BJ (cell line): ENCODE results near the gene ELP5. TPM values are rescaled to one million over a fixed set of nuclear protein-coding genes. Genes with fewer than 3 reads are reported as not detected.

Experiments
- CTCF ChIA-PET: fragments of 350-600 bp; formaldehyde crosslinking; extraction: SDS; loops from one replicate; lab custom pipeline; 2021; ENCODE audit warnings: antibody characterized with exemption, inconsistent platforms; lab: Yijun Ruan, JAX
- POLR2A ChIA-PET: fragments of 300-600 bp; sonication (Branson Sonifier 250); formaldehyde crosslinking; extraction: SDS; loops from one replicate; lab custom pipeline; 2021; ENCODE audit warnings: antibody characterized with exemption; lab: Charles Lee
- DNase-seq: peaks from one replicate; pipeline ENCODE4 v3.0.0-alpha.2; 2011; ENCODE audit warnings: low read depth
- H3K27me3 ChIP-seq: 2 replicates; pipeline ENCODE4 v1.6.0; 2011; ENCODE audit warnings: low read length; ENCODE audit not compliant: control insufficient read depth, insufficient read depth
- H3K36me3 ChIP-seq: 2 replicates; pipeline ENCODE4 v1.5.1; 2011; ENCODE audit warnings: low read length; ENCODE audit not compliant: control insufficient read depth, insufficient read depth
- H3K4me3 ChIP-seq: 2 replicates; pipeline ENCODE4 v1.5.1; 2011; ENCODE audit warnings: low read depth, mild to moderate bottlenecking, control low read depth, low read length
- polyA plus RNA-seq: library from polyadenylated mRNA; depleted of rRNA; stranded (reverse); fragments of >200 nt; gene quantifications from 2 replicates; pipeline ENCODE4 v1.2.3, GENCODE V29; 2011
- TF ChIP-seq, protein P1 (sequence below): IDR thresholded peaks from 2 replicates; pipeline ENCODE4 v1.5.1; 2011; ENCODE audit warnings: low read depth, mild to moderate bottlenecking, control low read depth, inconsistent platforms, low read length, moderate library complexity; ENCODE audit not compliant: insufficient read depth

The ELP5 gene
- polyA plus RNA-seq, 1 experiment = 35.6 TPM

DNA sequence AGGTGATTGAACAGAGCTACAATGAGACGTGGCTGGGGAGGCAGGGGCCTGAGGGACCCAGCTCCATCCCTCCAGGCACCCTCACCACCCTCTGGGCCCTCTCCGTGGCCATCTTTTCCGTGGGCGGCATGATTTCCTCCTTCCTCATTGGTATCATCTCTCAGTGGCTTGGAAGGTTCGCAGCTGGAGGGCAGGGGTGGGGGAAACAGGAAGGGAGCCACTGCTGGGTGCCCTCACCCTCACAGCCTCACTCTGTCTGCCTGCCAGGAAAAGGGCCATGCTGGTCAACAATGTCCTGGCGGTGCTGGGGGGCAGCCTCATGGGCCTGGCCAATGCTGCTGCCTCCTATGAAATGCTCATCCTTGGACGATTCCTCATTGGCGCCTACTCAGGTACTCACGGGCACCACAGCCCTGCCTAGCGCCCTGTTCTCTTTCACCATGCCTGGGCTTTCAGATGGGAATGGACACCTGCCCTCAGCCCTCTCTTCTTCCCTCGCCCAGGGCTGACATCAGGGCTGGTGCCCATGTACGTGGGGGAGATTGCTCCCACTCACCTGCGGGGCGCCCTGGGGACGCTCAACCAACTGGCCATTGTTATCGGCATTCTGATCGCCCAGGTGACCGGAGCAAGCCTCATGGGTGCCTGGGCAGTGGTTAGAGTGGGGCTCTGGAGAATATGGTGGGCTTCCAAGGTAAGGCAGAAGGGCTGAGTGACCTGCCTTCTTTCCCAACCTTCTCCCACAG is 31.6 kb downstream of the ELP5 start:
- H3K36me3 ChIP-seq = no peaks in the 10 kb centered on the region
- DNase-seq = no peak
- peaks cover 12% of the 10 kb centered on the region for H3K27me3 ChIP-seq
- TF ChIP-seq, protein P1, sequence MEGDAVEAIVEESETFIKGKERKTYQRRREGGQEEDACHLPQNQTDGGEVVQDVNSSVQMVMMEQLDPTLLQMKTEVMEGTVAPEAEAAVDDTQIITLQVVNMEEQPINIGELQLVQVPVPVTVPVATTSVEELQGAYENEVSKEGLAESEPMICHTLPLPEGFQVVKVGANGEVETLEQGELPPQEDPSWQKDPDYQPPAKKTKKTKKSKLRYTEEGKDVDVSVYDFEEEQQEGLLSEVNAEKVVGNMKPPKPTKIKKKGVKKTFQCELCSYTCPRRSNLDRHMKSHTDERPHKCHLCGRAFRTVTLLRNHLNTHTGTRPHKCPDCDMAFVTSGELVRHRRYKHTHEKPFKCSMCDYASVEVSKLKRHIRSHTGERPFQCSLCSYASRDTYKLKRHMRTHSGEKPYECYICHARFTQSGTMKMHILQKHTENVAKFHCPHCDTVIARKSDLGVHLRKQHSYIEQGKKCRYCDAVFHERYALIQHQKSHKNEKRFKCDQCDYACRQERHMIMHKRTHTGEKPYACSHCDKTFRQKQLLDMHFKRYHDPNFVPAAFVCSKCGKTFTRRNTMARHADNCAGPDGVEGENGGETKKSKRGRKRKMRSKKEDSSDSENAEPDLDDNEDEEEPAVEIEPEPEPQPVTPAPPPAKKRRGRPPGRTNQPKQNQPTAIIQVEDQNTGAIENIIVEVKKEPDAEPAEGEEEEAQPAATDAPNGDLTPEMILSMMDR = no peak
- CTCF ChIA-PET = interaction anchor here (1.8 to 6.9 kb wide), 2 partner anchors 13 to 238 kb away, joined by 3 to 51 read pairs; no protein-coding TSS in a partner anchor
- H3K4me3 ChIP-seq = no peak overlapping the region
- POLR2A ChIA-PET = no interaction called here

DNA sequence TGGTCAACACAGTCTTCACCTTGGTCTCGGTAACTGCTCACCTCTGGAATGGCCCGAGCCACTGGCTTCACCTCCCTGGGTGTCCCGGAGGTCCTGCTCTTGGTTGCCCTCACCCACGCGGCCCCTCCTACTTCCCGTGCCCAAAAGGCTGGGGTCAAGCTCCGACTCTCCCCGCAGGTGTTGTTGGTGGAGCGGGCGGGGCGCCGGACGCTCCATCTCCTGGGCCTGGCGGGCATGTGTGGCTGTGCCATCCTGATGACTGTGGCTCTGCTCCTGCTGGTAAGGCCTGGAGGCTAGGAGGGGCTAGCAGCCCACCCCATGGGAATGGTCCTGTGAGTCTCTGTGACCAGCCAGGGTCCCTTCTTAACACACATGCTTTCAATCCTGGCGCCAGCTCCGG is 32.9 kb downstream of the ELP5 start:
- H3K36me3 ChIP-seq = no peaks in the 10 kb centered on the region
- no peak for DNase-seq
- H3K4me3 ChIP-seq = no peak overlapping the region
- TF ChIP-seq, protein P1 = no peak
- POLR2A ChIA-PET = no interaction called here
- CTCF ChIA-PET = interaction anchor here (1.2 to 3.2 kb wide), 2 partner anchors 12 to 108 kb away, joined by 3 to 34 read pairs; no protein-coding TSS in a partner anchor
- peaks cover 12% of the 10 kb centered on the region for H3K27me3 ChIP-seq

DNA sequence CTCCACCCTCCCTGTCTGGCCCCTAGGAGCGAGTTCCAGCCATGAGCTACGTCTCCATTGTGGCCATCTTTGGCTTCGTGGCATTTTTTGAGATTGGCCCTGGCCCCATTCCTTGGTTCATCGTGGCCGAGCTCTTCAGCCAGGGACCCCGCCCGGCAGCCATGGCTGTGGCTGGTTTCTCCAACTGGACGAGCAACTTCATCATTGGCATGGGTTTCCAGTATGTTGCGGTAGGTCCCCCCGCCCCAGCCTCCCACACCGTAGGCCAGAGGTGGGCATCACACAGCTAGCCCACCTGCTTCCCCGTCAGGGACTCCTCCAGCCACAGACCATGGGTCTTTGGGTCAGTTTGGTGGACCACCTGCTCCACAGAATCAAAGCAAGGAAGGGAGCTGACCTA is 33.7 kb downstream of the ELP5 start:
- ChIA-PET POLR2A (no interaction called here), CTCF (interaction anchor here (0.8 to 3.2 kb wide), 3 partner anchors 11 to 149 kb away, joined by 3 to 34 read pairs (median 3); no protein-coding TSS in a partner anchor)
- no peak for DNase-seq
- peaks cover 12% of the 10 kb centered on the region for H3K27me3 ChIP-seq
- TF ChIP-seq, protein P1 = no peak
- no peaks in the 10 kb centered on the region for H3K36me3 ChIP-seq
- H3K4me3 ChIP-seq = no peak overlapping the region

DNA sequence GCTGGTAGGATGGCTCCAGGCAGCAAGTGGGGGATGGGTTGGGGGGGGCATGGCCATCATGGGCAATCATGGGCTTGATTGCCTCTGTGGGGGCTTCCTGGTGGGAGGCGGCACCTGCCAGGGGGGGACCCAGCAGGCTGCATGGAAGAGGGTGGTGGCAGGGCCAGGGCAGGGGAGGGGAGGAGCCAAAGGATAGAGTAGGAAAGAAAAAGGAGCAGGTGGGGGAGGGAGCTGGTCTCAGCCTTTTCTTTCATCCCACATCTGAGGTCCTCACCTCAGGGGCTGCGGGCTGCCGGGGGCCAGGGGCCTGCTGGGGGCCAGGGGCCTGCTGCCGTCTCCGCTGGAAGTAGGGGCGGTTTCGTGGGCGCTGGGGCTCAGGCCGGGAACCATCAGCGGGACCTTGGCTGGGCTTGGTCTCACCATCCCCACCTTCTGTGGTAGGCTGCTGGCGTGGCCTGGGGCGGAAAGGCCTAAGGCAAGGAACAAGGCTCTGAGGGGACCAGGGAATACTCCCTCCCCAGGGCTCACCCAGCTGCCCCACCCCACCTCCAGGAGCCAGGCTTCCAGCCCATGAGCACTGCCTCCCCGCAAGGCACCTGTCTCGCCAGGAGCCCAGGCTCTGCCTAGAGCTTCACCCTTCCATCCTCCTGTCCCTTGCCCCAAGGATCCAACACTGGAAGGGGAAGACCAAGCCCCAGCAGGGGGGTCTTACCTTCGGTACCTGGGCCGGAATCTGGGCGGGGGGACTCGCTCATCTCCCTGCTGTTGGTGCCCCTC is 37.4 kb downstream of the ELP5 start:
- no peaks in the 10 kb centered on the region for H3K36me3 ChIP-seq
- ChIA-PET POLR2A (no interaction called here), CTCF (no interaction called here)
- TF ChIP-seq, protein P1 = no peak
- DNase-seq = no peak
- H3K27me3 ChIP-seq = peaks cover 30% of the 10 kb centered on the region
- no peak overlapping the region for H3K4me3 ChIP-seq

DNA sequence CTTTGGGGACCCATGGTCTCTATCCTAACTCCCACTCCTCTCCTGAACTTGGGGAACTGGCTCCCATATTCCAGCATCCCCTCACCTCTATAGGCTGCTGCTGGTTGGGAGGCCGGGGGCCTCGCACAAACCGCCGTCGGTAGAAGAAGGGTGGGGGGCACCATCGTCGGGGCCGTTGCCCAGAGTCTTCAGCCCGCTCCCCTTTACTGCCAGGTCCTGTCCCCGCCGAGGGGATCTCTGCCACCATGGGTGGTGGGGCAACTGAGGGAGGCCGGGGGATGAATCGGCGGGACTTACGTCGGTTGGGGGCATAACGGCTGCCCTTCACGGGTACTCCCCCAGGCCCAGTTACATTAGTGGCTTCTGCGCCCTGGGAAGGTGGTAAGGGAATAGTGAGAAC is 38.2 kb downstream of the ELP5 start:
- DNase-seq = no peak
- CTCF ChIA-PET = no interaction called here

More for the DNA sequence above, 38.2 kb downstream of the ELP5 start:
- TF ChIP-seq, protein P1 = no peak
- POLR2A ChIA-PET = no interaction called here
- Histone ChIP-seq H3K27me3 (peaks cover 32% of the 10 kb centered on the region), H3K4me3 (no peak overlapping the region), H3K36me3 (no peaks in the 10 kb centered on the region)
